Psoas muscle (tissue), 8 donors: ENCODE measurements around the gene CACNB2. TPM values are rescaled to one million over a fixed set of nuclear protein-coding genes. Genes with fewer than 3 reads are reported as not detected.

Experiments
- ATAC-seq, 4 donors: fragments of 200-7000 bp; cut with Tn5 transposase; one replicate each; pipeline ENCODE4 v1.9.1; 2020; ENCODE audit warnings: moderate library complexity in 3 of 4, mild to moderate bottlenecking in 2 of 4
- DNase-seq, 2 donors: peaks; one replicate each; pipeline ENCODE4 v3.0.0-alpha.2; 2020
- H3K27ac ChIP-seq: fragments of 200-600 bp; one replicate; pipeline ENCODE4 v1.8.0; 2022
- H3K27me3 ChIP-seq, 3 donors: fragments of 200-600 bp in 1 of 3; one replicate each; pipeline versions ENCODE4 v1.6.1 to v1.8.0; 2013 to 2022; ENCODE audit warnings: low read length in 2 of 3, mild to moderate bottlenecking in 2 of 3, moderate library complexity in 1 of 3; ENCODE audit not compliant: insufficient read depth in 3 of 3
- H3K36me3 ChIP-seq, 2 donors: fragments of 200-600 bp in 1 of 2; one replicate each; pipeline versions ENCODE4 v1.6.1 to v1.8.0; 2013 to 2022; ENCODE audit warnings: low read depth in 1 of 2, mild to moderate bottlenecking in 1 of 2, moderate library complexity in 1 of 2; ENCODE audit not compliant: insufficient read depth in 1 of 2
- H3K4me1 ChIP-seq: fragments of 200-600 bp; one replicate; pipeline ENCODE4 v1.8.0; 2022
- H3K4me3 ChIP-seq: fragments of 200-600 bp; one replicate; pipeline ENCODE4 v1.8.0; 2022; ENCODE audit warnings: mild to moderate bottlenecking
- H3K9me3 ChIP-seq: fragments of 200-600 bp; one replicate; pipeline ENCODE4 v1.8.0; 2022
- WGBS, 3 donors: extraction: QIAGEN DNeasy Blood & Tissue Kit; methylation state at CpG; one replicate each; pipeline versions ENCODE4 v1.1.6 to v1.1.7; 2013; 5-methylcytosine and 5-hydroxymethylcytosine counted together
- intact Hi-C, 2 donors: fragments of 100-400 bp; cut with DNase I; formaldehyde crosslinking; loops; one replicate each; pipeline versions ENCODE4 v1.11.0 to v1.14.2; 2022
- polyA plus RNA-seq, 3 donors: library from polyadenylated mRNA; stranded (reverse); fragments of 200-250 nt; gene quantifications; one replicate each; pipeline ENCODE4 v1.2.3, GENCODE V29; 2013
- total RNA-seq, 4 donors: library from RNA; stranded (reverse); fragmentation: NEBNext Ultra II Directional in 2 of 4; extraction: Animal tissue kit (Norgen Biotek cat#: 25700) in 2 of 4; gene quantifications; one replicate each; pipeline versions ENCODE4 v1.2.1 to v1.2.4, GENCODE V29; 2021 to 2023
- TF ChIP-seq, protein P1 (sequence below): fragments of 200-600 bp; IDR thresholded peaks from one replicate; pipeline ENCODE4 v1.8.0; 2022; ENCODE audit warnings: antibody characterized with exemption
- donor health status: healthy with polysubstance abuse.
- donor health status: DM: no; HTN: no; CAD: no; lungs with moderate emphysema.
- donor health status: Bipolar disorder and iron deficiency.
- donor health status: healthy.
- donor health status: DM: yes; HTN: yes; CAD: no.
- donor health status: DM: no; HTN: no; CAD: no.
- donor health status: DM: no; HTN: no; CAD: no.
- donor health status: DM: yes; HTN: yes; CAD: no.

CACNB2 gene
- total and polyA plus RNA-seq, 7 donors = 0.20 to 0.71 (median 0.43) TPM

DNA sequence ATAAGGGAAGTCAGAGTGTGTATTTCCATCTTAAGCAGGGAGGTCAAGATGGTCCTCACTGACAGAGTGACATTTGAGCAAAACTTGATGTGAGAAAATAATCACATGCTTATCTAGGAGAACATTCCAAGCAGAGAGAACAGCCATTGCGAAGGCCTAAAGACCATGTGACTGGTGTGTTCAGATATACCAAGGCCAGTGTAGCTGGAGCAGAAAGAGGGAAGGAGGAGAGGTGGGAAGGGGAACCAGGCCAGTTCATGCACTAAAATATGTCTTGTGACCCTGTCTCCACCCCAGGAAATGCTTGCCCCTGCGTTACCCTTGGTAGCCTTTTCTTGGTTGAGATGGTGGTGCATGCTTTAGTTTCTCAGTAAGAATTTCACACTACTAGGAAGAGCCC lies 77.4 kb downstream of the CACNB2 start:
- DNase-seq = no peak
- Histone ChIP-seq H3K9me3 (no peaks in the 10 kb centered on the region), H3K27me3 (no peaks in the 10 kb centered on the region), H3K36me3 (no peaks in the 10 kb centered on the region), H3K4me1 (no peaks in the 10 kb centered on the region), H3K27ac (no peak overlapping the region), H3K4me3 (no peak overlapping the region)
- 85 to 88% (median 85%) methylated on average over 2 of the region's 2 CpGs for WGBS, 3 donors
- TF ChIP-seq, protein P1, sequence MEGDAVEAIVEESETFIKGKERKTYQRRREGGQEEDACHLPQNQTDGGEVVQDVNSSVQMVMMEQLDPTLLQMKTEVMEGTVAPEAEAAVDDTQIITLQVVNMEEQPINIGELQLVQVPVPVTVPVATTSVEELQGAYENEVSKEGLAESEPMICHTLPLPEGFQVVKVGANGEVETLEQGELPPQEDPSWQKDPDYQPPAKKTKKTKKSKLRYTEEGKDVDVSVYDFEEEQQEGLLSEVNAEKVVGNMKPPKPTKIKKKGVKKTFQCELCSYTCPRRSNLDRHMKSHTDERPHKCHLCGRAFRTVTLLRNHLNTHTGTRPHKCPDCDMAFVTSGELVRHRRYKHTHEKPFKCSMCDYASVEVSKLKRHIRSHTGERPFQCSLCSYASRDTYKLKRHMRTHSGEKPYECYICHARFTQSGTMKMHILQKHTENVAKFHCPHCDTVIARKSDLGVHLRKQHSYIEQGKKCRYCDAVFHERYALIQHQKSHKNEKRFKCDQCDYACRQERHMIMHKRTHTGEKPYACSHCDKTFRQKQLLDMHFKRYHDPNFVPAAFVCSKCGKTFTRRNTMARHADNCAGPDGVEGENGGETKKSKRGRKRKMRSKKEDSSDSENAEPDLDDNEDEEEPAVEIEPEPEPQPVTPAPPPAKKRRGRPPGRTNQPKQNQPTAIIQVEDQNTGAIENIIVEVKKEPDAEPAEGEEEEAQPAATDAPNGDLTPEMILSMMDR = no peak
- intact Hi-C loops = loop anchor here (5.0 to 10.0 kb wide), 4 partner anchors 305 to 613 kb away; no protein-coding TSS in a partner anchor
- ATAC-seq = no peak

DNA sequence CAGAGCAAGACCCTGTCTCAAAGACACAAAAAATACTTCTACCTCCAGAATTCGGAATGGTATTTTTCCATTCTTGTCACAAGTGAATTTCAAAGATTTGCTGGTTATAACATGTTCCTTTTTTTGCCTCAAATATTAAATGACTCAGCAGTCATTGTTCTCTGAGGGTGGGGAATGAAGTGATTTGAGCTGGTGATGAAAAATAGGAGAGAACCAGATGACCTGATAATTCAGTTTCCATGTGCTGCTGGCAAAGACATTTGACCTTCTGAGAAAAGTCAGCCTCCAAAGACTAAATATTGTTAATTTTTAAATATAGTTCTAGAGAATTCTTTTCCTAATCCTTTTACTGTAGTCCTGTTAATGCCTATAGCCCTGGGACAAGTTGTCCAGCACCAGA lies 78.9 kb downstream of the CACNB2 start:
- Histone ChIP-seq H3K4me1 (no peaks in the 10 kb centered on the region), H3K4me3 (no peak overlapping the region), H3K27ac (no peak overlapping the region), H3K36me3 (no peaks in the 10 kb centered on the region), H3K27me3 (no peaks in the 10 kb centered on the region), H3K9me3 (no peaks in the 10 kb centered on the region)
- TF ChIP-seq, protein P1 = no peak
- DNase-seq (no peak), ATAC-seq (no peak)
- 74 to 79% (median 76%) methylated on average over 1 of the region's 1 CpG for WGBS, 3 donors
- intact Hi-C loops = loop anchor here (5.0 to 10.0 kb wide), 4 partner anchors 307 to 614 kb away; no protein-coding TSS in a partner anchor

DNA sequence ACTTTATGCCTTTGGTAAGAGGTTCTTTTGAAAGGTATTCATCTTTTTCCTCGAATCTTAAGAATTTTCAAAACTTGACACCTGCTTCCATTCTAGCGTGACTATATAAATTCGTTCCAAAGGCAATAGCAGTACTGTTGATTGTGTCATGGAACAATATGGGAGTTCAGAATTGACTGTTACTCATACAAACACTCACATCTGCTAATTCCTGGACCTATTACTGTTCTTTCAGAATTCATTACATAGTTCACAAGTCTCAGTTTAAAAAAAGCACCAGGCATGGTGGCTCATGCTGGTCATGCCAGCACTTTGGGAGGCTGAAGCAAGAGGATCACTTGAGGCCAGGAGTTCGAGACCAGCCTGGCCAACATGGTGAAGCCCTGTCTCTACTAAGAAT lies 80.9 kb downstream of the CACNB2 start:
- ATAC-seq = no peak

DNA sequence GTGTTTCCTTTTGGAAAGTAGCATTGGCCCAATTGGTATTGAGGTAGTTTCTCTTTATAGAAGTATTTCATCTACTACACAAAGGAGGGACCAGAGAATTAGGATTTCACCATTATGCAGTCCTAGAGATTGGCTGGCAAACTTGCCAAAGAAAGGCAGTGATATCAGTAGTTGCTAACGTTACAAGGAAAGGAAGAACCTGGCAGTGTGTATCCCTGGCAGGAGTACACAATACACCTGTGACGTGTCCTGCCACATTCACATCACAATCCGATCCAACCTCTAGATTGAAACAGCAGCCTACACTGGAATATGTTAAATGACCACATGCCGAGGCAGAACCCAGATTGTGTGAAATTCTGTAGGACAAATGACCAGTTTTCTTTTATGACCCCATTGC lies 81.7 kb downstream of the CACNB2 start:
- WGBS, 3 donors = 42 to 57% (median 44%) methylated on average over 4 of the region's 4 CpGs
- H3K27me3 ChIP-seq = no peaks in the 10 kb centered on the region
- TF ChIP-seq, protein P1 = no peak
- H3K27ac ChIP-seq = no peak overlapping the region
- no peak for DNase-seq
- intact Hi-C loops = no loop called here
- no peaks in the 10 kb centered on the region for H3K36me3 ChIP-seq
- no peak for ATAC-seq
- no peaks in the 10 kb centered on the region for H3K9me3 ChIP-seq
- H3K4me1 ChIP-seq = no peaks in the 10 kb centered on the region
- no peak overlapping the region for H3K4me3 ChIP-seq

More for the DNA sequence above, 80.9 kb downstream of the CACNB2 start:
- intact Hi-C loops = no loop called here
- Histone ChIP-seq H3K4me1 (no peaks in the 10 kb centered on the region), H3K27me3 (no peaks in the 10 kb centered on the region), H3K4me3 (no peak overlapping the region), H3K27ac (no peak overlapping the region), H3K9me3 (no peaks in the 10 kb centered on the region), H3K36me3 (no peaks in the 10 kb centered on the region)
- TF ChIP-seq, protein P1 = no peak
- no peak for DNase-seq
- 63 to 67% (median 64%) methylated on average over 4 of the region's 4 CpGs for WGBS, 3 donors

DNA sequence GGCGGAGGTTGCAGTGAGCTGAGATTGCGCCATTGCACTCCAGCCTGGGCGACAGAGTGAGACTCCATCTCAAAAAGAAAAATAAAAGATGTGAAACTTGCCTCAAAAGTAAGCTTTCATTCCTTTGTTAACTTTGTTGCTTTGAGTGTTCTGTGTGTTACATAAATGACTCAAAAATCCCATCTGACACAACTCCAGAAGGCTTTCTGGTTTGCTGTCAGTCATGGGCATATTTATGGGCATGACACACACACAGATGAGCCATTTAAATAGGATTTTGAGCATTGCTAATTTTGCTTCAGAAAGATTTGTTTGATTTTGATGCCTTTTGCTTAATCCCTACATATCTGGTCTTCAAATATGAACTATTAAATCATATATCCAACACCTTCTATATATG lies 82.6 kb downstream of the CACNB2 start:
- DNase-seq = no peak
- TF ChIP-seq, protein P1 = no peak
- no peaks in the 10 kb centered on the region for H3K27me3 ChIP-seq
- no peaks in the 10 kb centered on the region for H3K36me3 ChIP-seq
- 60 to 98% (median 65%) methylated on average over 3 of the region's 3 CpGs for whole genome bisulfite sequencing, 3 donors
- H3K27ac ChIP-seq = no peak overlapping the region
- H3K4me3 ChIP-seq = no peak overlapping the region
- no peaks in the 10 kb centered on the region for H3K9me3 ChIP-seq
- intact Hi-C loops = no loop called here
- H3K4me1 ChIP-seq = no peaks in the 10 kb centered on the region
- no peak for ATAC-seq
